ENCODE measurements around the gene FAM89B.
A peak's percentile ranks its signal among the peaks of the same experiment; 100 is the strongest.

- TF ChIP-seq CTCF (IDR thresholded peaks at IDR 0.05; ENCODE audit: insufficient read depth, low read depth, low read length) (peak; percentile 50), EZH2 (IDR thresholded peaks at IDR 0.05; ENCODE audit: insufficient read depth, low read length) (no peak)
Measured at GRCh38 chr11:65574109-65574810, 1.9 kb downstream of the FAM89B start.

Measured in astrocyte (in vitro differentiated cells and primary cell).